Measurements from ENCODE around the gene SPINT2. TPM values are rescaled to one million over a fixed set of nuclear protein-coding genes. Genes with fewer than 3 reads are reported as not detected.

Gene SPINT2, protein sequence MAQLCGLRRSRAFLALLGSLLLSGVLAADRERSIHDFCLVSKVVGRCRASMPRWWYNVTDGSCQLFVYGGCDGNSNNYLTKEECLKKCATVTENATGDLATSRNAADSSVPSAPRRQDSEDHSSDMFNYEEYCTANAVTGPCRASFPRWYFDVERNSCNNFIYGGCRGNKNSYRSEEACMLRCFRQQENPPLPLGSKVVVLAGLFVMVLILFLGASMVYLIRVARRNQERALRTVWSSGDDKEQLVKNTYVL
- 1.1 and 4.0 TPM in 2 replicates for total RNA-seq

DNA sequence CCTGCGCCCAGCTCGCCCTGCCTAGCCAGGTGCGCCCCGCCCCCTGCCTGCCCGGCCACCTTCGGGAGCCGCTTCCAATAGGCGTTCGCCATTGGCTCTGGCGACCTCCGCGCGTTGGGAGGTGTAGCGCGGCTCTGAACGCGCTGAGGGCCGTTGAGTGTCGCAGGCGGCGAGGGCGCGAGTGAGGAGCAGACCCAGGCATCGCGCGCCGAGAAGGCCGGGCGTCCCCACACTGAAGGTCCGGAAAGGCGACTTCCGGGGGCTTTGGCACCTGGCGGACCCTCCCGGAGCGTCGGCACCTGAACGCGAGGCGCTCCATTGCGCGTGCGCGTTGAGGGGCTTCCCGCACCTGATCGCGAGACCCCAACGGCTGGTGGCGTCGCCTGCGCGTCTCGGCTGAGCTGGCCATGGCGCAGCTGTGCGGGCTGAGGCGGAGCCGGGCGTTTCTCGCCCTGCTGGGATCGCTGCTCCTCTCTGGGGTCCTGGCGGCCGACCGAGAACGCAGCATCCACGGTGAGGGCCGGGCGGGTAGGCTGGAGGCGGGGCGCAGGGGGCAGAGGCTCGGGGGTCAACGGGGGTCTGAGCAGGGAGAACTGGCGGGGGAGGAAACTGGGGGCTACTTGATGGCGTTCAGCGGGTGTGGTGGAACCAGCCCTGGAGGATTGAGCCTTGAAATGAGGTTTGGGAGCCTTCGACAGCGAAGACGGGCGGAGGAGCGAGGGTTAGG, at the start of gene SPINT2:
Gene SPINT2, plus strand, starts transcription at position 88 of the 727 bp plus-strand sequence. Its CDS starts 320 bp downstream, at position 408.

DNA sequence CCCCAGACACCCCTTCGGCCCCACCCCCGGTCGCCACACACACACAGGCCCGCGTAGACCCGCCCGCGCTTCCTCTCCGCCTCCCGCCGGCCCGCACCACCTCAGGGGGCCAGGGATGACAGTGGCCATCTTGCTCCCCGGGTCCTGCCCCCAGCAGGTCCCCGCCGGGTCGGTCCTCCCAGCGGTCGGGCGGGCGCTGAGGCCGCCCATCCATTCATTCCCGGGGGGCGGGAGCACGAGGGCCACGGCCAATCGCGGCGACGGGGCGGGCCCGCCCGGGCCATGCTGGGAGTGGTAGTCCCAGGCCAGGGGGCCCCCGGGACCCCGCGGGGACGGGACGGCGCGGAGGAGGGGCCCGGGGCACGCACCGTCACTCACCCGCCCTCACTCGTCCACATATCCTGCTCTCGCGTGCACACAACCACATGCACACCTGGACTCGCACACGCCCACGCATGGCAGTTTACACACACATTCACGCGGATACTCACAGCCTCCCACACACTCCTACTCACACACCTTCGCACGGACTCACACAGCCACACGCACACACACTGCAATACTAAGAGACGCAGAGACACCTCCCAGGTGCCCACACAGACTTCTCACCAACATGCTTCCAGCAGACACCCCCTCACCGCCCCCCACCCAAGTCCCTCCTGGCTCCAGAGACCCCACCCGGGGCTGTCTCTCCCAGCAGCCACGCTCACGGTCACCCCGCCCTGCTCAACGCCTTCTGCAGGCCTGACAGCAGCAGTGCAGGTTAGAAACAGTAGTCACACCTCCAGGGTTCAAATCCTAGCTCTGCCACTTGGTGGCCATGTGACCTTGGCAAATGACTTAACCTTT, 40.1 kb upstream of the SPINT2 start, which contains the start of gene DPF1:
Gene DPF1, minus strand, starts transcription at position 209 of the 849 bp plus-strand sequence. Its CDS starts 80 bp downstream, at position 129.

DNA sequence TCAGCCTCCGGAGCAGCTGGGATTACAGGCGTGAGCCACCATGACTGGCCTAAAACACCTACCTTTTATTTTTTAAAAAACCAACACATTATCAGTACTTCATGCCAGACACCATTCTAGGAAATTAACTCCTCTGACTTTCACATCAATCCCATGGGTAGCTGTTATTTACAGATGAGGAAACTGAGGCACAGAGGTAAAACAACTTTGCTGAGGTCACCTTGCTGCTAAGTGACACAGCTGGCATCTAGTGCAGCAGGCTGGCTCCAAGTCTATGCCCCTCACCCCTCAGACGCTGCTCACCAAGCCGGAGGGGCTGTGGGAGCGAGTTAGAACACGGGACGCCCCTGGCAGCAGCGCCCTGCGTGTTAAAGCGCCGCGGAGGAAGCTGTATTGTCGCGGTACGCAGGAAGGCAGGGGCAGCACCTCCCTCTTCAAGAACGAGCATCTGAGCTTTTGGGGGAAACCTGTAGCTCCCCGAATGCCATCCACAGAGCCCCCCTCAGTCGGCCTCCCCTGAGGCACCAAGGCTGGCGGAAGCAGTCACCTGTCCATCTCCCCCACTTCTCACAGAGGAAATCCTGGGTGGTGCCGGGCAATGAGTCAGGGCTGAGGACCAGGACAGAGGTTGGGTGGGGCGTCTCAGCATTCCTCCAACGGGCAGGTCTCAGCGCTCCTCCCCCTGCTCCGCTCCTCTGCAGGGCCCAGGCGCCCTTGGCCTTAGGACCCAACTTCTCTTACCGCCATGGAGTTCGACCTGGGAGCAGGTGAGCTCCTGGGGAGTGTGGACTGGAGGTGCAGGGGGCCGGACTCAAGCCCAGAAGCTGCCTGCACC, 39.4 kb downstream of the SPINT2 start, which contains the start of gene C19orf33:
Gene C19orf33, plus strand, starts transcription at position 735 of the 835 bp plus-strand sequence. Its CDS starts 11 bp downstream, at position 746.

DNA sequence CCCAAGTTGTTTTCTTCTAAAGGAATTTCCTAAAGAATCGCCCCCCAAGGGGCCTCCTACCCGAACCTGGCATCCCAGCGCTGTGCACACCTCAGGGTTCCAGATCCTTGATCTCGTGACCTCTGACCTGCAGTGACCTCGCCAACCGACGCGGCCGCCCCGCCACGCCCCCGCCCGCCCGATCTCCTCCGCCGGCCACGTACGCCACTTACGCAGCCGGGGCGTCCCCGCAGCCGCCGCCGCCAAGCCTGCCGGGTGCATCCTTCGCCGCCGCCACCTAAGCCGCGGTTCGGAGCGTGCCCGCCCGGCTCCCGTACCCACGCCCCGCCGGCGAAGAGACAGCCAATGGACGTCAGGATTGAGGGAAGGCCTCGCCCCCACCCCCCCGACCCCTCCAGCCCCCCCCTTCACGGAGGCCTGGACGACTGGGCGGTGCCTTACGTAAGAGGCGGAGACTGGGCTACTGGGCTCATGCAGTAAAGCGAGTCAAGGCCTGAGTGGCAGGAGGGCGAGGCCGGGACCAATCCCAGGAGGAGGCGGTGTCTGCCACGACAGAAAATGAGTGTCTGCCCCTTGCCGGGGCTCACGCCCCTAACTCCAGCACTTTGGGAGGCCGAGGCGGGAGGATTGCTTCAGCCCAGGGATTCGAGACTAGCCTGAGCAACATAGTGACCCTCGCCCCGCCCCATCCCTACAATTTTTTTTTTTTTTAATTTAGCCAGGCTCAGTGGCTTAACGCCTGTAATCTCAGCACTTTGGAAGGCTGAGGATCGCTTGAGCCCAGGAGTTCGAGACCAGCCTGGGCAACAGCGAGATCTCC, 51.5 kb downstream of the SPINT2 start, which contains the start of gene YIF1B:
Gene YIF1B, minus strand, starts transcription at position 291 of the 820 bp plus-strand sequence. Its CDS starts 30 bp downstream, at position 261.

DNA sequence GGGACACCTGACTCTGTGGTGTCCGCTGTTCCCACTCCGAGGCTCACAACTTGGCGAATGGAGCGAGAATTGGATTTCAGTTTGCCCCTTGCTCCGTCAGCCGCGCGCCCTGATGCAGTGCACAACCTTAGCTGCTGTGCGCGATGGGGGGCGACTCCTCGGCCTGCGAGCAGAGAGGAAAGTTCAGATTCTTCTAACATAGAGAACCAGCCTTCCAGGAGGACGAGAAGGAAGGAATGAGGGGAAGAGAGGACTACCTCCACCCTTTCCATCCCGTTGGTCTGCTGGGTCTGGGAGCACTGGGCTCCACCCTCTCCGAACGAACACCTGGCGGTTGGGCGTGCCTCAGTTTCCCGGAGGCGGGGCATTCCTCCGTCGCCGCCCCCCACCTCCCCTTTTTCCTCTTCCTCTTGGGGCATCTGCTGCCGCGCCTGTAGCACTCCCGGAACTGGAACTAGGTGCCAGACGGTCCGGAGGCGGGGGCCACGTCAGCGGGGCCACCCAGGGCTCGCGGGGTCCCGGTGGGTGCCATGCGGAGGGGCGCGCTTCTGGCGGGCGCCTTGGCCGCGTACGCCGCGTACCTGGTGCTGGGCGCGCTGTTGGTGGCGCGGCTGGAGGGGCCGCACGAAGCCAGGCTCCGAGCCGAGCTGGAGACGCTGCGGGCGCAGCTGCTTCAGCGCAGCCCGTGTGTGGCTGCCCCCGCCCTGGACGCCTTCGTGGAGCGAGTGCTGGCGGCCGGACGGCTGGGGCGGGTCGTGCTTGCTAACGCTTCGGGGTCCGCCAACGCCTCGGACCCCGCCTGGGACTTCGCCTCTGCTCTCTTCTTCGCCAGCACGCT, 55.3 kb downstream of the SPINT2 start, which contains the start of gene KCNK6:
Gene KCNK6, plus strand, starts transcription at position 425 of the 838 bp plus-strand sequence. Its CDS starts 106 bp downstream, at position 531.

Other genes starting within 250 kb of the SPINT2 start
- gene DPF1, start 40.4 kb upstream of the SPINT2 start, total RNA-seq: 0.55 and 0.57 TPM in 2 replicates
- gene PPP1R14A, start 8.2 kb upstream of the SPINT2 start, total RNA-seq: 0.43 and 0.65 TPM in 2 replicates
- 0.65 and 0.71 TPM in 2 replicates for gene C19orf33, start 39.7 kb downstream of the SPINT2 start, total RNA-seq
- gene YIF1B, start 51.4 kb downstream of the SPINT2 start, total RNA-seq: 83.2 and 95.1 TPM in 2 replicates
- gene KCNK6, start 55.3 kb downstream of the SPINT2 start, total RNA-seq: 8.5 and 19.5 TPM in 2 replicates
- 0.28 and 0.74 TPM in 2 replicates for gene CATSPERG, start 71.3 kb downstream of the SPINT2 start, total RNA-seq
- gene PSMD8, start 110.0 kb downstream of the SPINT2 start, total RNA-seq: 254 and 265 TPM in 2 replicates
- gene GGN, start 123.5 kb downstream of the SPINT2 start, total RNA-seq: 0.14 and 0.46 TPM in 2 replicates
- 0.71 and 1.0 TPM in 2 replicates for gene SPRED3, start 124.1 kb downstream of the SPINT2 start, total RNA-seq
- 5.7 and 6.7 TPM in 2 replicates for gene FAM98C, start 138.5 kb downstream of the SPINT2 start, total RNA-seq
- gene RASGRP4, start 161.6 kb downstream of the SPINT2 start, total RNA-seq: not detected in 2 replicates
- gene RYR1, start 169.1 kb downstream of the SPINT2 start, total RNA-seq: under 0.01 TPM in 2 replicates